Osteoblast (primary cell): Measurements from ENCODE around the gene EPHX1. TPM values are rescaled to one million over a fixed set of nuclear protein-coding genes. Genes with fewer than 3 reads are reported as not detected.

Source experiments
- DNase-seq: peaks from one replicate; pipeline ENCODE4 v3.0.0; 2011; ENCODE audit warnings: low spot score, mixed read lengths; ENCODE audit not compliant: insufficient read length; ENCODE audit errors: missing footprints
- H2AFZ ChIP-seq: 2 replicates; pipeline ENCODE4 v1.6.0; 2011; ENCODE audit warnings: mild to moderate bottlenecking, low read length
- H3K27ac ChIP-seq: 2 replicates; pipeline ENCODE4 v1.5.1; 2011; ENCODE audit warnings: mild to moderate bottlenecking, low read depth, low read length, moderate library complexity
- H3K27me3 ChIP-seq: 2 replicates; pipeline ENCODE4 v1.6.0; 2012; ENCODE audit warnings: mild to moderate bottlenecking, control low read depth, inconsistent platforms, low read length, moderate library complexity; ENCODE audit not compliant: insufficient read depth
- H3K36me3 ChIP-seq: 2 replicates; pipeline ENCODE4 v1.5.1; 2011; ENCODE audit warnings: mild to moderate bottlenecking, low read length, control low read depth, moderate library complexity; ENCODE audit not compliant: insufficient read depth
- H3K4me1 ChIP-seq: 2 replicates; pipeline ENCODE4 v1.5.1; 2011; ENCODE audit warnings: mild to moderate bottlenecking, low read length, control low read depth, moderate library complexity; ENCODE audit not compliant: insufficient read depth
- H3K4me2 ChIP-seq: 2 replicates; pipeline ENCODE4 v1.6.0; 2011; ENCODE audit warnings: mild to moderate bottlenecking, low read length; ENCODE audit not compliant: insufficient read depth
- H3K4me3 ChIP-seq: fragments of 200-600 bp; sonication (generic); 3 replicates; pipeline ENCODE4 v1.5.1; 2012; ENCODE audit warnings: mild to moderate bottlenecking, low read length, inconsistent platforms; ENCODE audit not compliant: insufficient read depth
- H3K79me2 ChIP-seq: 2 replicates; pipeline ENCODE4 v1.6.0; 2012; ENCODE audit warnings: mild to moderate bottlenecking, low read length, control low read depth, inconsistent platforms; ENCODE audit not compliant: insufficient read depth
- H3K9me3 ChIP-seq: 2 replicates; pipeline ENCODE4 v1.5.1; 2011; ENCODE audit warnings: low read depth, low read length, control low read depth
- H4K20me1 ChIP-seq: 2 replicates; pipeline ENCODE4 v1.6.0; 2012; ENCODE audit warnings: mild to moderate bottlenecking, low read length, control low read depth; ENCODE audit not compliant: insufficient read depth
- total RNA-seq: library from RNA; depleted of rRNA; stranded (reverse); fragments of >200 nt; gene quantifications from 2 replicates; pipeline ENCODE4 v1.2.3, GENCODE V29; 2012
- TF ChIP-seq, protein P1 (sequence below): IDR thresholded peaks from 2 replicates; pipeline ENCODE4 v1.5.1; 2011; ENCODE audit warnings: mild to moderate bottlenecking, low read depth, low read length, moderate library complexity; ENCODE audit errors: extremely low read depth

Gene EPHX1
- total RNA-seq, 1 donor, result 67.0 TPM

DNA sequence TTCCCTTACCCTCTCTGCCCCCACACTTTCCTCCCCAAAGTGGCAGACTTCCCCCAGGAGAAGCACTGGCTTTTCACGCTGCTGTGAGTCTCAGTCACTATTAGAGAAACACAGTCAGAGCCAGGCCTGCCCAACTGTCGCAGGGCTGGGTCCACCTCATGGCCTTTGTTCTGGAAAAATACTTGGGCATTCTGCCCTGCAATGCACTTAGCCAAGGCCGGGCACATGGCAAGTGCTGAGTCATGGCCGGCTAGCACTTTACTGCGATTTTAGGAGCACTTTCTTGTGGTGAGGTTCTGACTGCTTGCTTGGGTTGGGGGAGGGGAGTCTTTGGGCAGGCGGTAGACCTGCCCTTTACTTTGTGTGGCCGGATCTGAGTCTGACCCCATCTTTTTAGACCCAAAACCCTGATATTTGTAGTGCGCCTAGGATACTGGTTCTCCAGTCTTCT is 7.7 kb downstream of the EPHX1 start:
- peak overlapping the region; percentile 10 for H3K4me3 ChIP-seq

DNA sequence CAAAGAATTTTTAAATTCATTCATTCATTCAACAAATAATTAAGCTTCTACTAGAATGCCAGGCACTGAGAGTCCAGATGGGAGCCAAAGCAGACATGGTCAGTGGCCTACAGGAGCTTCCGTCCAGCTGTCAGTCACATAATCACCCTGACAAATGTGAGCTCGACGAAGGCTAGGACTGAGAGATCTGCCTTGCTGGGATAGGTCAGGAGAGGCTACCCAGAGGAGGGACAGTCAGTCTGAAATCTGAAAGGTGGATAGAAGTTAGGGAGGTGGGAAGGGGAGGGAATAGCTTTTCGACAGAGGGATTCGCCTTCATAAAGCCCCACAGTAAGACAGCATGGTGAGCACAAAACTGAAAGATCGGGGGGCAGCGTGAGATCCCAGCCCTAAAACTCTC is 8.3 kb downstream of the EPHX1 start:
- Histone ChIP-seq H3K79me2 (peaks cover 19% of the 10 kb centered on the region), H3K4me2 (peak overlapping the region; percentile 61), H4K20me1 (no peaks in the 10 kb centered on the region), H3K4me3 (no peak overlapping the region), H3K27me3 (no peaks in the 10 kb centered on the region), H2AFZ (no peak overlapping the region), H3K36me3 (no peaks in the 10 kb centered on the region), H3K27ac (peak overlapping the region; percentile 84), H3K9me3 (no peaks in the 10 kb centered on the region), H3K4me1 (peaks cover 32% of the 10 kb centered on the region)
- DNase-seq, result no peak
- TF ChIP-seq, protein P1, sequence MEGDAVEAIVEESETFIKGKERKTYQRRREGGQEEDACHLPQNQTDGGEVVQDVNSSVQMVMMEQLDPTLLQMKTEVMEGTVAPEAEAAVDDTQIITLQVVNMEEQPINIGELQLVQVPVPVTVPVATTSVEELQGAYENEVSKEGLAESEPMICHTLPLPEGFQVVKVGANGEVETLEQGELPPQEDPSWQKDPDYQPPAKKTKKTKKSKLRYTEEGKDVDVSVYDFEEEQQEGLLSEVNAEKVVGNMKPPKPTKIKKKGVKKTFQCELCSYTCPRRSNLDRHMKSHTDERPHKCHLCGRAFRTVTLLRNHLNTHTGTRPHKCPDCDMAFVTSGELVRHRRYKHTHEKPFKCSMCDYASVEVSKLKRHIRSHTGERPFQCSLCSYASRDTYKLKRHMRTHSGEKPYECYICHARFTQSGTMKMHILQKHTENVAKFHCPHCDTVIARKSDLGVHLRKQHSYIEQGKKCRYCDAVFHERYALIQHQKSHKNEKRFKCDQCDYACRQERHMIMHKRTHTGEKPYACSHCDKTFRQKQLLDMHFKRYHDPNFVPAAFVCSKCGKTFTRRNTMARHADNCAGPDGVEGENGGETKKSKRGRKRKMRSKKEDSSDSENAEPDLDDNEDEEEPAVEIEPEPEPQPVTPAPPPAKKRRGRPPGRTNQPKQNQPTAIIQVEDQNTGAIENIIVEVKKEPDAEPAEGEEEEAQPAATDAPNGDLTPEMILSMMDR, result no peak

More for the DNA sequence above, 7.7 kb downstream of the EPHX1 start:
- Histone ChIP-seq H3K36me3 (no peaks in the 10 kb centered on the region), H3K27ac (peak overlapping the region; percentile 84), H3K4me2 (peak overlapping the region; percentile 61), H3K9me3 (no peaks in the 10 kb centered on the region), H3K4me1 (peaks cover 38% of the 10 kb centered on the region), H4K20me1 (no peaks in the 10 kb centered on the region), H3K79me2 (peaks cover 19% of the 10 kb centered on the region), H3K27me3 (no peaks in the 10 kb centered on the region), H2AFZ (peak overlapping the region; percentile 39)
- peak; percentile 94 for DNase-seq
- TF ChIP-seq, protein P1, result no peak

DNA sequence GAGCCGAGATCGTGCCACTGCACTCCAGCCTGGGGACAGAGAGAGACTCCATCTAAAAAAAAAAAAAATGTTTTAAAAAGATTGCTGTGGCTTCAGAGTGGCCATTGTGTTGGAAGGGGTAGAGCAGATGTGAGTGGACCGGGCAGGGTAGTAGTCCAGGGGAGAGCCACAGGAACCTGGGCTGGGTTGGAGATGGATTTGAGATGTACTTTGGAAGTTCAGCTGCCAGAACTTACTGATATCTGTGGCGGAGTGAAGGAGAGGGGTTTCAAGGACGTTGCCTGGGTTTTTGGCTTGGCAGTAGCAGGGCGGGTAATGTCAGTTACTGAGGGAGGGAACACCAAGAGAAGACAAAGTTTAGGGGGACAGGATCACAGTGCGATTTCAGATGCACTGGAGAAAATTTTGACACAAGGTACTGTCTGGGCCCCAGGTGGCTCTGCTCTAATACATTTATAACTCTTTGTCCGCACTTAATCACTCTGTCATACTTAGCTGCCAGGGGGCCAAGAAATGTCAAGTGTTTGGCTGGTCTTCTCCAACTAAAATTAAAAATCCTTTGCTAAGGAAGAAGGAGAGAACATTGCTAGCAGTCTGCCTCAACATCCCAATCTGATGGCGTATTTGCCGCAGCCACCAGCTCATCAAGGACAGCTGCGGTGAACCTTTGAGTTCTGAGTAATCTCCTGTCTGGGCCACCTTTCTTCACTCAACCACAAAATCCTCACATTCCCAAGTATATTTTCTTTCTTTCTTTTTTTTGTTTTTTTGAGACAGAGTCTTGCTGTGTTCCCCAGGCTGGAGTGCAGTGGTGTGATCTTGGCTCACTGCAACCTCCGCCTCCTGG is 9.6 kb downstream of the EPHX1 start:
- H3K4me2 ChIP-seq, result no peak overlapping the region
- no peak for DNase-seq
- H3K79me2 ChIP-seq, result peaks cover 16% of the 10 kb centered on the region
- no peaks in the 10 kb centered on the region for H4K20me1 ChIP-seq
- no peak overlapping the region for H3K27ac ChIP-seq
- no peak overlapping the region for H2AFZ ChIP-seq
- no peaks in the 10 kb centered on the region for H3K36me3 ChIP-seq
- no peaks in the 10 kb centered on the region for H3K9me3 ChIP-seq
- peaks cover 23% of the 10 kb centered on the region for H3K4me1 ChIP-seq
- no peaks in the 10 kb centered on the region for H3K27me3 ChIP-seq
- TF ChIP-seq, protein P1, result no peak
- H3K4me3 ChIP-seq, result no peak overlapping the region

DNA sequence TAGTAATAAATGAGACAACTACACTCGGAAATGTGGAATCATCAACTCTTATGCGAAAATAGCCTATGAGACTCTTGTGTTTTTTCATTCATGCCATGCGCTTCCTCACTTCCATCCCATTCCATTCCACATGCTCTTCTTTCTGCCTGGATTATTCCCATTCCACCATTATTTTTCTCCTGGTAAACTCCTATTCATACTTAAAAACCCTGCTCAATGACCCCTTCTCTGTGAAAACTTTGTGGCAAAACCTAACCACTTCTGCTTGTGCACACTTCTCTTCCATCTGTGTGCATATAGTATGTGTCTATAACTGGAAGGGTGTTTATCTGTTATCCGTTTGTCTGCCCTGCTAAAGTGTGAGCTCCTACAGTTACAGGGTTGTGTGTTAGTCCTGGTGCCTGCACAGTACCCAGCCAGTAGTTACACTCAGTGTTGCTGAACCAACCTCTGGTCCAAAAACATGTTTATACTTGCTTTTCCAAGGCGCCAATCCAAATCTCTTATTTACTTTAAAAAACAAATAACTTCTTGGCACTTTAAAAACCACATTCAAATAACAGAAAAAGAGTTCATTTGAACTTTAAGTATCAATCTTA is 10.7 kb downstream of the EPHX1 start:
- Histone ChIP-seq H3K4me1 (peaks cover 29% of the 10 kb centered on the region), H3K4me3 (no peak overlapping the region), H3K27ac (no peak overlapping the region), H3K27me3 (no peaks in the 10 kb centered on the region), H3K79me2 (peaks cover 10% of the 10 kb centered on the region), H3K36me3 (no peaks in the 10 kb centered on the region), H2AFZ (no peak overlapping the region), H4K20me1 (no peaks in the 10 kb centered on the region), H3K9me3 (no peaks in the 10 kb centered on the region), H3K4me2 (no peak overlapping the region)
- DNase-seq, result no peak
- TF ChIP-seq, protein P1, result no peak
